ENCODE results near the gene SLC13A3.

- no peak for TF ChIP-seq CTCF (IDR thresholded peaks at IDR 0.05)
- no peak for TF ChIP-seq POLR2AphosphoS5 (IDR thresholded peaks at IDR 0.05)
Measured at GRCh38 chr20:46551522-46552381, 99.5 kb downstream of the SLC13A3 start.

Measured in suprapubic skin (tissue), 3 donors.